ENCODE data around the gene SOX18.
A peak's percentile ranks its signal among the peaks of the same experiment; 100 is the strongest.

SOX18 gene

DNA sequence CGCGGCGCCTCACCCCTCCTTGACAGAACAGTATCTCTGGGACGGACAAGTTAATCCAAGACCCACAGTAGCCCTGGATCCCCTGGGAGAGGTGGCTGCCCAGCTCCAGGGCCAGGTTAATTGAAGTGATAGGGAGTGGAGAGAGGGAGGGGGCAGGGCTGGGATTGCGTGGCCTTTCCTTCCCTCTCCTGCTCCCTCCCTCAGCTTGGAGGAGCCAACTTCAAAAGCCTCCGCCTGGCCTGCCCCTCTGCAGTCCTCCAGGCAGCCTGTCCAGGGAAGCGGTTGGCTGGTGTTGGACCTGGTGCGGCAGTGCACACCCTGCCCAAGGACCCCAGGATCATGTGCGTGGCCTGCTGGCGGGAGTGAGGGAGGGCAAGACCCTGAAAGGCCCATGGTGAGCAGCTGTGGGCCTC lies 13.5 kb downstream of the SOX18 start, which contains the start of gene C20orf204:
Gene C20orf204 (plus strand): TSS at position 250 of the 413 bp plus-strand sequence. CDS start 142 bp downstream, at position 392.
- ATAC-seq (no peak), DNase-seq (no peak)
- Mint-ChIP-seq H3K27me3 (peaks cover 2% of the 10 kb centered on the region), H3K4me1 (peaks cover 65% of the 10 kb centered on the region), H3K36me3 (ENCODE audit: low read depth) (peaks cover 7% of the 10 kb centered on the region), H3K9me3 (no peaks in the 10 kb centered on the region), H3K4me3 (peak within 1 kb of the TSS; percentile 68), H3K27ac (peak within 1 kb of the TSS; percentile 93)

- H3K4me1 Mint-ChIP-seq: peaks cover 60% of the 10 kb centered on the region
- ATAC-seq (peak; percentile 65), DNase-seq (peak; percentile 60)
- peak overlapping the region; percentile 93 for H3K27ac Mint-ChIP-seq
- H3K4me3 Mint-ChIP-seq: peak overlapping the region; percentile 68
- no peaks in the 10 kb centered on the region for H3K9me3 Mint-ChIP-seq
- H3K27me3 Mint-ChIP-seq: peaks cover 2% of the 10 kb centered on the region
- H3K36me3 Mint-ChIP-seq (ENCODE audit: low read depth): peaks cover 7% of the 10 kb centered on the region
Measured at GRCh38 chr20:64035066-64035932, 14.1 kb downstream of the SOX18 start.

DNA sequence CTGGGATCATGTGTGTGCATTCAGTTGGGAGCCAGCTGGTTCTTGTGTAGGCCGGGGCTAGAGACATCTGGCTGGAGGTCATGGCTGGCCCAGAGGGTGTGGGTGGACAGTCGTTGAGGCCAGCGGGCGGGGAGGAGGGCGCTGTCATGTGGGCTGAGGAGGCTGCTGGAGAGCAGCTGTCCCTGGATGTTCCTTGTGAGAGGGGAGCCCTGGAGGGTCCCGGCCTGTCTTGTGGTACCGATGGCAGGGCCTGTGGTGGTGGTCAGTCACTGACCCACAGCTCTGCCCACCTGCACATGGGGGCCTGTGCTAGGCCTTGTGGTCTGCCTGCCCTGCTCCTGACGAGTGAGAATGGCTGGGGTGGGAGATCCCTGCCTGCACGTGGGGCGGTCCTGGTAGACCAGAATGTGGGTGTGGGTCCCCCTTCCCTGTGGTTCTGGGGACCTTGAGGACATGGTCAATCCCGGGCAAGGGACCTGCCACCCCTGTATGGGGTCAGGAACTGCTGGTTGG lies 15.4 kb downstream of the SOX18 start:
- peaks cover 12% of the 10 kb centered on the region for H3K36me3 Mint-ChIP-seq (ENCODE audit: low read depth)
- H3K27me3 Mint-ChIP-seq: peaks cover 2% of the 10 kb centered on the region
- H3K4me1 Mint-ChIP-seq: peaks cover 51% of the 10 kb centered on the region

GRCh38 chr20:64032706-64033624 lies 16.5 kb downstream of the SOX18 start:
- no peak for ATAC-seq
- no peak overlapping the region for H3K4me3 Mint-ChIP-seq
- H3K27ac Mint-ChIP-seq: peak overlapping the region; percentile 39

More for the DNA sequence above, 15.4 kb downstream of the SOX18 start:
- DNase-seq: no peak
- no peak for ATAC-seq
- peak overlapping the region; percentile 93 for H3K27ac Mint-ChIP-seq
- no peaks in the 10 kb centered on the region for H3K9me3 Mint-ChIP-seq
- no peak overlapping the region for H3K4me3 Mint-ChIP-seq

DNA sequence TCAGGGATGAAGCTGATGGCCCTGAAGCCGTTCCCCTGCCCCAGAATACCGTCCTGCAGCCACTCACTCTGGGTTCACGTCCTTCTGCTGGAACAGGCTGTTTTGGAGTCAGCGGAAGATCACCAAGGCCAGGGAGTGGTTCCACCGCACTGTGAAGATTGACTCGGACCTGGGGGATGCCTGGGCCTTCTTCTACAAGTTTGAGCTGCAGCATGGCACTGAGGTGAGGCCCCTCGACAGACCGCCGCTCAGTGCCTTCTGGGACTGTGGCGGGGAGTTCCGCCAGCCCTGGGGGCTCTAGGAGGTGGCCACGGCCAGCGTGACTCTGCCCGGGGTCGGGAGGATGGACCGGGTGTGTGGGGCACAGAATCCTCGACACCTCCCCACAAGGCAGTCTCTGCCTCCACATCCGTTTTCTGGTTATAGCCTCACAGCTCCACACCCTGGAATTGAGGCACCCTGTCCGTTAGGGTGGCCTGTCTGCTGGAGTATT lies 17.6 kb downstream of the SOX18 start:
- no peak for ATAC-seq
- no peak overlapping the region for H3K27ac Mint-ChIP-seq
- H3K4me3 Mint-ChIP-seq: no peak overlapping the region
- H3K9me3 Mint-ChIP-seq: no peaks in the 10 kb centered on the region
- H3K36me3 Mint-ChIP-seq (ENCODE audit: low read depth): peaks cover 17% of the 10 kb centered on the region
- no peaks in the 10 kb centered on the region for H3K27me3 Mint-ChIP-seq
- no peak for DNase-seq
- peaks cover 40% of the 10 kb centered on the region for H3K4me1 Mint-ChIP-seq

More at GRCh38 chr20:64032706-64033624, 16.5 kb downstream of the SOX18 start:
- no peaks in the 10 kb centered on the region for H3K9me3 Mint-ChIP-seq
- peaks cover 51% of the 10 kb centered on the region for H3K4me1 Mint-ChIP-seq
- H3K36me3 Mint-ChIP-seq (ENCODE audit: low read depth): peaks cover 16% of the 10 kb centered on the region
- DNase-seq: no peak
- peaks cover 2% of the 10 kb centered on the region for H3K27me3 Mint-ChIP-seq

GRCh38 chr20:64030371-64031134 lies 18.9 kb downstream of the SOX18 start:
- H3K36me3 Mint-ChIP-seq (ENCODE audit: low read depth): peaks cover 21% of the 10 kb centered on the region
- no peak for ATAC-seq
- peaks cover 28% of the 10 kb centered on the region for H3K4me1 Mint-ChIP-seq
- DNase-seq: no peak
- no peaks in the 10 kb centered on the region for H3K27me3 Mint-ChIP-seq
- H3K4me3 Mint-ChIP-seq: no peak overlapping the region
- no peaks in the 10 kb centered on the region for H3K9me3 Mint-ChIP-seq
- H3K27ac Mint-ChIP-seq: no peak overlapping the region

GRCh38 chr20:64029293-64030117 lies 19.9 kb downstream of the SOX18 start:
- Mint-ChIP-seq H3K4me3 (no peak overlapping the region), H3K27me3 (no peaks in the 10 kb centered on the region), H3K4me1 (peaks cover 18% of the 10 kb centered on the region), H3K9me3 (no peaks in the 10 kb centered on the region), H3K27ac (no peak overlapping the region), H3K36me3 (ENCODE audit: low read depth) (peaks cover 26% of the 10 kb centered on the region)
- DNase-seq: no peak
- no peak for ATAC-seq

DNA sequence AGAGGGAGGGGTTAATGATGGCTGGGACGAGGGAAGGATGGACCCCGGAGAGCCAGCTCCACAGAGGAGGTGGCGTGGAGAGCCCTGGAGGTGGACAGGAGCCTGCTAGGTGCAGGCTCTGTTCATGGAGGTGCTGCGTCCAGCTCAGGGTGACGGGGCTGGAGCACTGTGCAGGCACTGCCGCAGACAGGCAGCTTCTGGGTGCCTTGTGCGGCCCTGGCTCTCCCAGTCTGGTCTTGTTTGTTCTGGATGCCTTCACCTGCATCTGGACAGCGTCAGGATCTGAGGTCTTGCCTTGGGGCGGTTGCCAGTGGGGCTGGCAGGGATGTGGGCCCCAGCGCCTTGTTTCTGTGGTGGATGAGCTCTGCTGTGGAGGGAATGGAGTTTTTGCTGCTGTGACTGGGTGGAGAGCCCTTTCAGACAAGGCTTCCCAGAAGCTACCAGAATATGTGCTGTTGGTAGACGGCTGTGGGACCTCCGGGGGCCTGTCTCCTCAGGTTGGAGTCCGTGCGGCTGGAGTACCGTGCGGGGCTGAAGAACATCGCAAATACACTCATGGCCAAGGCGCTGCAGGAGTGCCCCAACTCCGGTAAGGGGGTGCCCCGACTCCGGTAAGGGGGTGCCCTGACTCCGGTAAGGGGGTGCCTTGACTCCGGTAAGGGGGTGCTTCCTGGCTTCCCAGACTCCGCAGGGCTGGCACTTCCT lies 21.3 kb downstream of the SOX18 start:
- H3K27ac Mint-ChIP-seq: no peak overlapping the region
- no peak for DNase-seq
- H3K4me3 Mint-ChIP-seq: no peak overlapping the region
- H3K4me1 Mint-ChIP-seq: peaks cover 5% of the 10 kb centered on the region
- H3K27me3 Mint-ChIP-seq: no peaks in the 10 kb centered on the region
- no peaks in the 10 kb centered on the region for H3K9me3 Mint-ChIP-seq
- peaks cover 24% of the 10 kb centered on the region for H3K36me3 Mint-ChIP-seq (ENCODE audit: low read depth)
- no peak for ATAC-seq

GRCh38 chr20:64025826-64026412 lies 23.5 kb downstream of the SOX18 start:
- Mint-ChIP-seq H3K9me3 (no peaks in the 10 kb centered on the region), H3K27ac (no peak overlapping the region), H3K27me3 (no peaks in the 10 kb centered on the region), H3K4me3 (no peak overlapping the region), H3K36me3 (ENCODE audit: low read depth) (peaks cover 22% of the 10 kb centered on the region), H3K4me1 (no peaks in the 10 kb centered on the region)
- DNase-seq (no peak), ATAC-seq (no peak)

- Mint-ChIP-seq H3K36me3 (ENCODE audit: low read depth) (peaks cover 22% of the 10 kb centered on the region), H3K9me3 (no peaks in the 10 kb centered on the region), H3K27me3 (no peaks in the 10 kb centered on the region), H3K4me3 (no peak overlapping the region), H3K4me1 (no peaks in the 10 kb centered on the region), H3K27ac (no peak overlapping the region)
- DNase-seq: no peak
- no peak for ATAC-seq
Measured at GRCh38 chr20:64025101-64025825, 24.2 kb downstream of the SOX18 start.

DNA sequence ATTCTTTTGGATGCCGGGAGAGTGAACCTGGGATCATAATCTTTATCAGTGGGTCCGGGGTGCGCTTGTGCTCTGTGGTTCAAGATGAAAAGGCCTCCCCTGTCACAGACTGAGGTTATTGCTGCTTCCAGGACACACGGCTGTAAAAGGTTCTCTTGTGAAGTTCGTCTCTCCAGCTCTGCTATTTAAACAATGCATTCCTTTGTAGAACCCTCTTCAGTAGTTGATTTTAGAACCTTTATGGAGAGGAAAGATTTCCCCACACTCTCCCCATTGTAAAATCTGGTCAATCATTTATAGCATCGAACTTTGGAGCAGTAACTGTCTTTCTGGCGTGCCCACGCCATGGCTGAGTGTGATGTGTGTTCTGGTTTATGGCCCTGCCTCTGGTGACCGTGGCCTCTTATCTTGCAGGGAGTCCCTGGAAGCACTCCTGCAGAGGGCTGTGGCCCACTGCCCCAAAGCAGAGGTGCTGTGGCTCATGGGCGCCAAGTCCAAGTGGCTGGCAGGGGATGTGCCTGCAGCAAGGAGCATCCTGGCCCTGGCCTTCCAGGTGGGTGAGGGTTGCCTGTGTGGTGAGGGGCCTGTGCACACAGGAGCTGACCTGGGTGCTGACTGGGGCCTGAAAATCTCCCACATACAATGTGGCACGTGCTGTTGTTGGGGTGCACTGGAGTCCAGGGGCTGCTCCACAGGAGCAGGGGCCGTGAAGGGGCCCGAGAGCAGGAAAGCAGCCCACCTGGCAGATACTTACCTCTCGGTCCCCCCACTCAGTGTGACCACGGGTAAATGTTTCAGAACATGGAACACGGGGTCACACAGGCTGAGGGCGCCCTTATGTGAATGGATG lies 25.1 kb downstream of the SOX18 start:
- Mint-ChIP-seq H3K36me3 (ENCODE audit: low read depth) (peaks cover 25% of the 10 kb centered on the region), H3K4me1 (peaks cover 5% of the 10 kb centered on the region), H3K4me3 (no peak overlapping the region), H3K27ac (no peak overlapping the region), H3K9me3 (no peaks in the 10 kb centered on the region), H3K27me3 (no peaks in the 10 kb centered on the region)
- no peak for DNase-seq
- ATAC-seq: no peak
